Activated naive CD8-positive, alpha-beta T cell treated with anti-CD3 and anti-CD28 coated beads, Interleukin-2, amount 10 ng/mL, durations not matched to agents 7 days and 5 days (primary cell): Measurements from ENCODE around the gene PFKM. TPM values are rescaled to one million over a fixed set of nuclear protein-coding genes. Genes with fewer than 3 reads are reported as not detected.
"Not testable (repeated sequence)": the region's sequence is repeated elsewhere in the genome, so short reads cannot be mapped to it uniquely, and the experiment has no call there.

ENCODE experiments used
- ATAC-seq: fragments of 150-1000 bp; cut with Tn5 transposase; one replicate; pipeline ENCODE4 v1.10.0; 2021; ENCODE audit warnings: low read depth, moderate library complexity
- POLR2A ChIA-PET: fragments of 350-600 bp; sonication (Branson Sonifier 250); formaldehyde crosslinking; loops from one replicate; lab custom pipeline; 2021; ENCODE audit warnings: antibody characterized with exemption; lab: Charles Lee
- DNase-seq: peaks from one replicate; pipeline ENCODE4 v3.0.0; 2021
- H3K27ac Mint-ChIP-seq: one replicate; pipeline ENCODE4 v1.8.0; 2022; ENCODE audit warnings: mild to moderate bottlenecking, mixed read lengths
- H3K27me3 Mint-ChIP-seq: one replicate; pipeline ENCODE4 v1.8.0; 2022; ENCODE audit warnings: mild to moderate bottlenecking, moderate library complexity, mixed read lengths
- H3K36me3 Mint-ChIP-seq: one replicate; pipeline ENCODE4 v1.8.0; 2021; ENCODE audit warnings: mild to moderate bottlenecking, mixed read lengths
- H3K4me1 Mint-ChIP-seq: one replicate; pipeline ENCODE4 v1.8.0; 2021; ENCODE audit warnings: mixed read lengths
- H3K4me3 Mint-ChIP-seq: one replicate; pipeline ENCODE4 v1.8.0; 2022; ENCODE audit warnings: mild to moderate bottlenecking, moderate library complexity, mixed read lengths
- H3K9me3 Mint-ChIP-seq: one replicate; pipeline ENCODE4 v1.8.0; 2021; ENCODE audit warnings: mixed read lengths
- total RNA-seq, 2 experiments: library from RNA; stranded (reverse); gene quantifications; one replicate each; pipeline ENCODE4 v1.2.3, GENCODE V29; 2021

The PFKM gene
- total RNA-seq, 2 experiments from 2014 or later, result 23.9 to 26.2 TPM

GRCh38 chr12:48121522-48121921, 2.4 kb downstream of the PFKM start:
- POLR2A ChIA-PET, result no interaction called here
- H3K9me3 Mint-ChIP-seq, result no peaks in the 10 kb centered on the region

GRCh38 chr12:48122065-48122834, 3.1 kb downstream of the PFKM start:
- H3K27ac Mint-ChIP-seq, result no peak overlapping the region
- no peak for DNase-seq
- H3K4me3 Mint-ChIP-seq, result no peak overlapping the region
- peaks cover 23% of the 10 kb centered on the region for H3K4me1 Mint-ChIP-seq
- no peaks in the 10 kb centered on the region for H3K27me3 Mint-ChIP-seq
- H3K36me3 Mint-ChIP-seq, result peaks cover 9% of the 10 kb centered on the region
- POLR2A ChIA-PET, result no interaction called here
- ATAC-seq, result no peak
- no peaks in the 10 kb centered on the region for H3K9me3 Mint-ChIP-seq

More at GRCh38 chr12:48121522-48121921, 2.4 kb downstream of the PFKM start:
- Mint-ChIP-seq H3K36me3 (peaks cover 9% of the 10 kb centered on the region), H3K4me1 (peaks cover 23% of the 10 kb centered on the region), H3K27me3 (peaks cover 6% of the 10 kb centered on the region), H3K4me3 (no peak overlapping the region), H3K27ac (no peak overlapping the region)
- ATAC-seq, result no peak
- no peak for DNase-seq

- Mint-ChIP-seq H3K4me3 (no peak overlapping the region), H3K4me1 (peaks cover 23% of the 10 kb centered on the region), H3K27me3 (no peaks in the 10 kb centered on the region), H3K9me3 (no peaks in the 10 kb centered on the region), H3K27ac (no peak overlapping the region), H3K36me3 (peaks cover 9% of the 10 kb centered on the region)
- no peak for ATAC-seq
- DNase-seq, result no peak
- POLR2A ChIA-PET, result no interaction called here
Observed at GRCh38 chr12:48123169-48123568, 4.0 kb downstream of the PFKM start.

- H3K36me3 Mint-ChIP-seq, ATAC-seq, DNase-seq, H3K27ac Mint-ChIP-seq, H3K4me3 Mint-ChIP-seq, H3K27me3 Mint-ChIP-seq, H3K9me3 Mint-ChIP-seq, POLR2A ChIA-PET, H3K4me1 Mint-ChIP-seq: not testable (repeated sequence)
Observed at GRCh38 chr12:48125542-48125941, 6.4 kb downstream of the PFKM start.

GRCh38 chr12:48125985-48126384, 6.8 kb downstream of the PFKM start:
- POLR2A ChIA-PET, result no interaction called here
- Mint-ChIP-seq H3K27ac (no peak overlapping the region), H3K4me1 (peaks cover 4% of the 10 kb centered on the region), H3K9me3 (no peaks in the 10 kb centered on the region), H3K36me3 (peaks cover 7% of the 10 kb centered on the region), H3K4me3 (no peak overlapping the region), H3K27me3 (no peaks in the 10 kb centered on the region)
- ATAC-seq, result no peak
- DNase-seq, result no peak

GRCh38 chr12:48126953-48127630, 7.9 kb downstream of the PFKM start:
- no peaks in the 10 kb centered on the region for H3K9me3 Mint-ChIP-seq
- POLR2A ChIA-PET, result no interaction called here
- ATAC-seq (no peak), DNase-seq (no peak)
- H3K27ac Mint-ChIP-seq, result peak overlapping the region; percentile 10
- H3K4me1 Mint-ChIP-seq, result no peaks in the 10 kb centered on the region
- no peaks in the 10 kb centered on the region for H3K27me3 Mint-ChIP-seq
- peaks cover 7% of the 10 kb centered on the region for H3K36me3 Mint-ChIP-seq
- no peak overlapping the region for H3K4me3 Mint-ChIP-seq

- POLR2A ChIA-PET, result interaction anchor here (0.5 kb wide), 1 partner anchor 8 kb away, joined by 4 read pairs; no protein-coding TSS in a partner anchor
- no peak overlapping the region for H3K27ac Mint-ChIP-seq
- ATAC-seq, result no peak
- peaks cover 2% of the 10 kb centered on the region for H3K36me3 Mint-ChIP-seq
- H3K27me3 Mint-ChIP-seq, result no peaks in the 10 kb centered on the region
- H3K4me3 Mint-ChIP-seq, result no peak overlapping the region
- H3K9me3 Mint-ChIP-seq, result no peaks in the 10 kb centered on the region
- DNase-seq, result no peak
- no peaks in the 10 kb centered on the region for H3K4me1 Mint-ChIP-seq
Observed at GRCh38 chr12:48128800-48129199, 9.6 kb downstream of the PFKM start.

GRCh38 chr12:48129376-48129775, 10.2 kb downstream of the PFKM start:
- no peaks in the 10 kb centered on the region for H3K27me3 Mint-ChIP-seq
- H3K36me3 Mint-ChIP-seq, result peaks cover 2% of the 10 kb centered on the region
- POLR2A ChIA-PET, result no interaction called here
- no peaks in the 10 kb centered on the region for H3K4me1 Mint-ChIP-seq
- H3K27ac Mint-ChIP-seq, result no peak overlapping the region
- no peak overlapping the region for H3K4me3 Mint-ChIP-seq
- ATAC-seq, result no peak
- no peak for DNase-seq
- no peaks in the 10 kb centered on the region for H3K9me3 Mint-ChIP-seq

GRCh38 chr12:48131517-48131916, 12.4 kb downstream of the PFKM start:
- Mint-ChIP-seq H3K27me3 (no peaks in the 10 kb centered on the region), H3K4me1 (no peaks in the 10 kb centered on the region), H3K36me3 (peaks cover 4% of the 10 kb centered on the region), H3K27ac (no peak overlapping the region), H3K9me3 (no peaks in the 10 kb centered on the region), H3K4me3 (no peak overlapping the region)
- ATAC-seq, result no peak
- DNase-seq, result no peak
- POLR2A ChIA-PET, result no interaction called here

GRCh38 chr12:48132826-48133225, 13.7 kb downstream of the PFKM start:
- POLR2A ChIA-PET, result no interaction called here
- H3K36me3 Mint-ChIP-seq, result peaks cover 4% of the 10 kb centered on the region

GRCh38 chr12:48135027-48135426, 15.9 kb downstream of the PFKM start:
- Mint-ChIP-seq H3K4me1 (no peaks in the 10 kb centered on the region), H3K27me3 (no peaks in the 10 kb centered on the region), H3K27ac (no peak overlapping the region), H3K36me3 (peaks cover 7% of the 10 kb centered on the region), H3K4me3 (no peak overlapping the region), H3K9me3 (no peaks in the 10 kb centered on the region)
- POLR2A ChIA-PET, result no interaction called here
- DNase-seq (no peak), ATAC-seq (no peak)

More at GRCh38 chr12:48132826-48133225, 13.7 kb downstream of the PFKM start:
- DNase-seq, result no peak
- ATAC-seq, result no peak
- H3K9me3 Mint-ChIP-seq, result no peaks in the 10 kb centered on the region
- H3K27ac Mint-ChIP-seq, result no peak overlapping the region
- H3K27me3 Mint-ChIP-seq, result no peaks in the 10 kb centered on the region
- no peak overlapping the region for H3K4me3 Mint-ChIP-seq
- H3K4me1 Mint-ChIP-seq, result no peaks in the 10 kb centered on the region

GRCh38 chr12:48142818-48143674, 23.9 kb downstream of the PFKM start:
- Mint-ChIP-seq H3K27ac (no peak overlapping the region), H3K9me3 (no peaks in the 10 kb centered on the region), H3K27me3 (no peaks in the 10 kb centered on the region), H3K4me3 (no peak overlapping the region), H3K36me3 (peaks cover 12% of the 10 kb centered on the region), H3K4me1 (peaks cover 3% of the 10 kb centered on the region)
- DNase-seq (no peak), ATAC-seq (no peak)
- POLR2A ChIA-PET, result no interaction called here

- H3K4me3 Mint-ChIP-seq, result no peak overlapping the region
- DNase-seq, result no peak
- H3K4me1 Mint-ChIP-seq, result peaks cover 3% of the 10 kb centered on the region
- H3K27me3 Mint-ChIP-seq, result no peaks in the 10 kb centered on the region
- no peak overlapping the region for H3K27ac Mint-ChIP-seq
- ATAC-seq, result no peak
- no peaks in the 10 kb centered on the region for H3K9me3 Mint-ChIP-seq
- POLR2A ChIA-PET, result no interaction called here
- peaks cover 13% of the 10 kb centered on the region for H3K36me3 Mint-ChIP-seq
Observed at GRCh38 chr12:48143898-48144297, 24.7 kb downstream of the PFKM start.
